Neural cell (in vitro differentiated cells): Measurements from ENCODE around the gene RASEF. TPM values are rescaled to one million over a fixed set of nuclear protein-coding genes. Genes with fewer than 3 reads are reported as not detected.
"Not testable (repeated sequence)": the region's sequence is repeated elsewhere in the genome, so short reads cannot be mapped to it uniquely, and the experiment has no call there.

Experiments
- H2AFZ ChIP-seq: fragments of 200-600, 300-800 bp; sonication (generic), shearing (Covaris generic); 2 replicates; pipeline ENCODE4 v1.6.0; 2014; ENCODE audit warnings: low read depth, mild to moderate bottlenecking, antibody characterized with exemption, low read length, moderate library complexity
- H3F3A ChIP-seq: fragments of 200-600 bp; shearing (Covaris generic); 2 replicates; pipeline ENCODE4 v1.6.1; 2016; ENCODE audit warnings: mild to moderate bottlenecking, moderate library complexity, mixed read lengths, antibody characterized with exemption, low read length; ENCODE audit not compliant: insufficient read depth, poor library complexity, severe bottlenecking
- H3K27ac ChIP-seq: fragments of 200-600, 300-800 bp; sonication (generic), shearing (Covaris generic); 2 replicates; pipeline ENCODE4 v1.5.1; 2014; ENCODE audit warnings: mild to moderate bottlenecking, low read length, moderate library complexity
- H3K27me3 ChIP-seq: fragments of 300-800, 200-600 bp; sonication (generic), shearing (Covaris generic); 2 replicates; pipeline ENCODE4 v1.6.0; 2014; ENCODE audit warnings: mild to moderate bottlenecking, low read depth, low read length, moderate library complexity; ENCODE audit not compliant: insufficient read depth
- H3K36me3 ChIP-seq: fragments of 300-800, 200-600 bp; sonication (generic), shearing (Covaris generic); 2 replicates; pipeline ENCODE4 v1.5.1; 2014; ENCODE audit warnings: mild to moderate bottlenecking, antibody characterized with exemption, low read length, moderate library complexity; ENCODE audit not compliant: insufficient read depth
- H3K4me2 ChIP-seq: fragments of 300-800, 200-600 bp; sonication (generic), shearing (Covaris generic); 2 replicates; pipeline ENCODE4 v1.6.0; 2014; ENCODE audit warnings: mild to moderate bottlenecking, low read length
- H3K4me3 ChIP-seq: fragments of 300-800, 200-600 bp; sonication (generic), shearing (Covaris generic); 2 replicates; pipeline ENCODE4 v1.5.1; 2014; ENCODE audit warnings: mild to moderate bottlenecking, low read length, moderate library complexity
- H3K79me2 ChIP-seq: fragments of 200-600 bp; shearing (Covaris generic); replicated peaks from 2 replicates; pipeline ENCODE4 v1.6.0; 2014; ENCODE audit warnings: mild to moderate bottlenecking, low read length, moderate library complexity; ENCODE audit not compliant: insufficient read depth
- H3K9ac ChIP-seq: fragments of 300-800, 200-600 bp; sonication (generic), shearing (Covaris generic); 2 replicates; pipeline ENCODE4 v1.6.1; 2016; ENCODE audit warnings: mild to moderate bottlenecking, low read length, mixed read lengths
- H3K9me2 ChIP-seq: fragments of 200-600 bp; shearing (Covaris generic); 2 replicates; pipeline ENCODE4 v1.6.1; 2016; ENCODE audit warnings: mild to moderate bottlenecking, low read length, mixed read lengths; ENCODE audit not compliant: insufficient read depth
- H3K9me3 ChIP-seq: fragments of 200-600, 300-800 bp; sonication (generic), shearing (Covaris generic); 2 replicates; pipeline ENCODE4 v1.6.1; 2016; ENCODE audit warnings: mild to moderate bottlenecking, mixed run types, low read length, moderate library complexity, mixed read lengths
- H4K20me1 ChIP-seq: fragments of 200-600 bp; shearing (Covaris generic); 2 replicates; pipeline ENCODE4 v1.6.1; 2016; ENCODE audit warnings: mild to moderate bottlenecking, mixed run types; ENCODE audit not compliant: insufficient read depth
- EZH2 ChIP-seq: fragments of 200-600, 300-800 bp; shearing (Covaris generic), sonication (generic); IDR thresholded peaks from 2 replicates; pipeline ENCODE4 v1.6.1; 2014; ENCODE audit warnings: antibody characterized with exemption, low read length, borderline replicate concordance, mild to moderate bottlenecking; ENCODE audit not compliant: insufficient read depth, poor library complexity, severe bottlenecking
- RAD21 ChIP-seq: fragments of 450-650 bp; conservative IDR thresholded peaks from 2 replicates; pipeline ENCODE4 v1.6.1; 2014; ENCODE audit warnings: antibody characterized with exemption, mild to moderate bottlenecking, moderate library complexity
- polyA plus RNA-seq: library from polyadenylated mRNA; depleted of rRNA; stranded (reverse); fragments of >200 nt; gene quantifications from 2 replicates; pipeline ENCODE4 v1.2.3, GENCODE V29; 2014
- TF ChIP-seq, protein P1 (sequence below): IDR thresholded peaks from 2 replicates; pipeline ENCODE4 v1.6.1; 2012; ENCODE audit warnings: borderline replicate concordance
- TF ChIP-seq, protein P2 (sequence below): fragments of 450-650 bp; IDR thresholded peaks from 2 replicates; pipeline ENCODE4 v1.5.1; 2014; ENCODE audit warnings: antibody characterized with exemption, mild to moderate bottlenecking, moderate library complexity; ENCODE audit not compliant: poor library complexity, severe bottlenecking

The RASEF gene
- polyA plus RNA-seq, 1 donor from 2014 or later = 0.12 TPM

DNA sequence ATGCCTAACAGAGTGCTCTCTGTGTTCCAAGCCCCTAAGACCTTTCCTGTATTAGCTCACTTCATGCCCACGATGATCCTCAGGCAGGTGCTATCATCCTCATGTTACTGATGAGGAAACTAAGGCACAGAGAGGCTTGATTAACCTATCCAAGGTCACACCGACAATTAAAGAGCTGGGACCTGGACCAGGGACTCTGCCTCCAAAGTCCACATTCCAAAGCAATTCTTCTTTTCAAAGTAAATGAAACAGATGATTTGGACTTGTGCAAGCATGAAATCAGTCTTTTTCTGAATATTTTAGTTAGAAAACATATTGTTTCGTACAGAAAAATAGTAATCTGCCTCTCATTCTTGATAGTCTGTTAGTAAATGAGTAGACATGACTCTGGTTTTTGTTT lies 18.1 kb upstream of the RASEF start:
- H3K9me3 ChIP-seq = no peaks in the 10 kb centered on the region
- TF ChIP-seq, protein P1, sequence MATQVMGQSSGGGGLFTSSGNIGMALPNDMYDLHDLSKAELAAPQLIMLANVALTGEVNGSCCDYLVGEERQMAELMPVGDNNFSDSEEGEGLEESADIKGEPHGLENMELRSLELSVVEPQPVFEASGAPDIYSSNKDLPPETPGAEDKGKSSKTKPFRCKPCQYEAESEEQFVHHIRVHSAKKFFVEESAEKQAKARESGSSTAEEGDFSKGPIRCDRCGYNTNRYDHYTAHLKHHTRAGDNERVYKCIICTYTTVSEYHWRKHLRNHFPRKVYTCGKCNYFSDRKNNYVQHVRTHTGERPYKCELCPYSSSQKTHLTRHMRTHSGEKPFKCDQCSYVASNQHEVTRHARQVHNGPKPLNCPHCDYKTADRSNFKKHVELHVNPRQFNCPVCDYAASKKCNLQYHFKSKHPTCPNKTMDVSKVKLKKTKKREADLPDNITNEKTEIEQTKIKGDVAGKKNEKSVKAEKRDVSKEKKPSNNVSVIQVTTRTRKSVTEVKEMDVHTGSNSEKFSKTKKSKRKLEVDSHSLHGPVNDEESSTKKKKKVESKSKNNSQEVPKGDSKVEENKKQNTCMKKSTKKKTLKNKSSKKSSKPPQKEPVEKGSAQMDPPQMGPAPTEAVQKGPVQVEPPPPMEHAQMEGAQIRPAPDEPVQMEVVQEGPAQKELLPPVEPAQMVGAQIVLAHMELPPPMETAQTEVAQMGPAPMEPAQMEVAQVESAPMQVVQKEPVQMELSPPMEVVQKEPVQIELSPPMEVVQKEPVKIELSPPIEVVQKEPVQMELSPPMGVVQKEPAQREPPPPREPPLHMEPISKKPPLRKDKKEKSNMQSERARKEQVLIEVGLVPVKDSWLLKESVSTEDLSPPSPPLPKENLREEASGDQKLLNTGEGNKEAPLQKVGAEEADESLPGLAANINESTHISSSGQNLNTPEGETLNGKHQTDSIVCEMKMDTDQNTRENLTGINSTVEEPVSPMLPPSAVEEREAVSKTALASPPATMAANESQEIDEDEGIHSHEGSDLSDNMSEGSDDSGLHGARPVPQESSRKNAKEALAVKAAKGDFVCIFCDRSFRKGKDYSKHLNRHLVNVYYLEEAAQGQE = no peak
- TF ChIP-seq, protein P2, sequence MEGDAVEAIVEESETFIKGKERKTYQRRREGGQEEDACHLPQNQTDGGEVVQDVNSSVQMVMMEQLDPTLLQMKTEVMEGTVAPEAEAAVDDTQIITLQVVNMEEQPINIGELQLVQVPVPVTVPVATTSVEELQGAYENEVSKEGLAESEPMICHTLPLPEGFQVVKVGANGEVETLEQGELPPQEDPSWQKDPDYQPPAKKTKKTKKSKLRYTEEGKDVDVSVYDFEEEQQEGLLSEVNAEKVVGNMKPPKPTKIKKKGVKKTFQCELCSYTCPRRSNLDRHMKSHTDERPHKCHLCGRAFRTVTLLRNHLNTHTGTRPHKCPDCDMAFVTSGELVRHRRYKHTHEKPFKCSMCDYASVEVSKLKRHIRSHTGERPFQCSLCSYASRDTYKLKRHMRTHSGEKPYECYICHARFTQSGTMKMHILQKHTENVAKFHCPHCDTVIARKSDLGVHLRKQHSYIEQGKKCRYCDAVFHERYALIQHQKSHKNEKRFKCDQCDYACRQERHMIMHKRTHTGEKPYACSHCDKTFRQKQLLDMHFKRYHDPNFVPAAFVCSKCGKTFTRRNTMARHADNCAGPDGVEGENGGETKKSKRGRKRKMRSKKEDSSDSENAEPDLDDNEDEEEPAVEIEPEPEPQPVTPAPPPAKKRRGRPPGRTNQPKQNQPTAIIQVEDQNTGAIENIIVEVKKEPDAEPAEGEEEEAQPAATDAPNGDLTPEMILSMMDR = no peak
- no peak for TF ChIP-seq EZH2
- TF ChIP-seq RAD21 = no peak
- no peak overlapping the region for H2AFZ ChIP-seq
- no peak overlapping the region for H3K27ac ChIP-seq
- H3K27me3 ChIP-seq = no peaks in the 10 kb centered on the region
- H3F3A ChIP-seq = no peaks in the 10 kb centered on the region
- H3K9me2 ChIP-seq = no peaks in the 10 kb centered on the region
- H3K9ac ChIP-seq = no peak overlapping the region
- H3K4me2 ChIP-seq = no peak overlapping the region
- H3K4me3 ChIP-seq = no peak overlapping the region
- H4K20me1 ChIP-seq = no peaks in the 10 kb centered on the region
- no peaks in the 10 kb centered on the region for H3K36me3 ChIP-seq
- H3K79me2 ChIP-seq = no peaks in the 10 kb centered on the region

DNA sequence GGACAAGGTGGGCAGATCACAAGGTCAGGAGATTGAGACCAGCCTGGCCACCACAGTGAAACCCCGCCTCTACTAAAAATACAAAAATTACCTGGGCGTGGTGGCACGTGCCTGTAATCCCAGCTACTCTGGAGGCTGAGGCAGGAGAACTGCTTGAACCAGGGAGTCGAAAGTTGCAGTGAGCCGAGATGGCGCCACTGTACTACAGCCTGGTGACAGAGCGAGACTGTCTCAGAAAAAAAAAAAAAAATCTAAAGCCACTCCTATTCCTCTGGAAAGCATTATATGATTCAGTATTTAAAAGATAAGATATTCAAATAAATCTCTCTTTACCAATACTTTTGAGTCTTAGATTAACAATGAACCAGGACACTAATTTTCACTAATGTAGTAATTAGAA lies 13.0 kb upstream of the RASEF start:
- H3F3A ChIP-seq, H3K4me3 ChIP-seq, H3K9me3 ChIP-seq, H3K27ac ChIP-seq, H3K79me2 ChIP-seq, H3K9me2 ChIP-seq, H3K27me3 ChIP-seq, H3K4me2 ChIP-seq, H3K36me3 ChIP-seq, H4K20me1 ChIP-seq, H2AFZ ChIP-seq, H3K9ac ChIP-seq: not testable (repeated sequence)

DNA sequence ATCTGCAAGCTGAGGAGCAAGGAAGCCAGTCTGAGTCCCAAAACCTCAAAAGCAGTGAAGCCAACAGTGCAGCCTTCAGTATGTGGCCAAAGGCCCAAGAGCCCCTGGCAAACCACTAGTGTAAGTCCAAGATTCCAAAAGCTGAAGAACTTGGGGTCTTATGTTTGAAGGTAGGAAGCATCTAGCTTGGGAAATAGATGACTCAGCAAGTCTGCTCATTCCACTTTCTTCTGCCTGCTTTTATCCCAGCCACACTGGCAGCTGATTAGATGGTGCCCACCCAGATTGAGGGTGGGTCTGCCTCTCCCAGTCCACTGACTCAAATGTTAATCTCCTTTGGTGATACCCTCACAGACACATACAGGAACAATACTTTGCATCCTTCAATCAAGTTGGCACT lies 9.6 kb upstream of the RASEF start:
- H3K79me2 ChIP-seq, H3K4me3 ChIP-seq, H4K20me1 ChIP-seq, H2AFZ ChIP-seq, H3K9ac ChIP-seq, H3K27ac ChIP-seq, H3F3A ChIP-seq, H3K4me2 ChIP-seq, H3K9me2 ChIP-seq, H3K27me3 ChIP-seq, H3K36me3 ChIP-seq, H3K9me3 ChIP-seq: not testable (repeated sequence)

DNA sequence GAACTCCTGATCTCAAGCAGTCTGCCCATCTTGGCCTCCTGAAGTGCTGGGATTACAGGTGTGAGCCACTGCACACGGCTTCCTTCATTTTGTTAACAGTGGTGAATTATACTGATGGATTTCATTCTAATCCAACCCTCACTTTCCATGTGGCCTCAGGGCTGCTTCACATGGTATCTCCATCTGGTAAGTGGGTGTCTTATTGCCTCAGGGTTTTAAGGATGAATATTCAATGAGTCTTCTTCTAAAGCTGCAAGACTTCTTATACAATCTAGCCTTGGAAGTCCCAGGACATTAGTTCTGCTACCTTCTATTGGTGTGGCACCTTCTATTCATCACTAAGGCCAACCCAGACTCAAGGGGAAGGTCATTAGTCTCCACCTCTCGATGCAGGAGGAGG lies 8.7 kb upstream of the RASEF start:
- no peak overlapping the region for H3K9ac ChIP-seq
- H2AFZ ChIP-seq = no peak overlapping the region
- H3K27ac ChIP-seq = no peak overlapping the region
- no peaks in the 10 kb centered on the region for H3F3A ChIP-seq
- H3K36me3 ChIP-seq = no peaks in the 10 kb centered on the region
- no peak overlapping the region for H3K4me2 ChIP-seq
- H3K9me3 ChIP-seq = no peaks in the 10 kb centered on the region
- H3K4me3 ChIP-seq = no peak overlapping the region
- H4K20me1 ChIP-seq = no peaks in the 10 kb centered on the region
- H3K9me2 ChIP-seq = no peaks in the 10 kb centered on the region
- H3K27me3 ChIP-seq = no peaks in the 10 kb centered on the region
- no peak for TF ChIP-seq EZH2
- TF ChIP-seq, protein P1 = no peak
- no peaks in the 10 kb centered on the region for H3K79me2 ChIP-seq
